ENCODE data around the gene G0S2.
A peak's percentile ranks its signal among the peaks of the same experiment; 100 is the strongest.

DNA sequence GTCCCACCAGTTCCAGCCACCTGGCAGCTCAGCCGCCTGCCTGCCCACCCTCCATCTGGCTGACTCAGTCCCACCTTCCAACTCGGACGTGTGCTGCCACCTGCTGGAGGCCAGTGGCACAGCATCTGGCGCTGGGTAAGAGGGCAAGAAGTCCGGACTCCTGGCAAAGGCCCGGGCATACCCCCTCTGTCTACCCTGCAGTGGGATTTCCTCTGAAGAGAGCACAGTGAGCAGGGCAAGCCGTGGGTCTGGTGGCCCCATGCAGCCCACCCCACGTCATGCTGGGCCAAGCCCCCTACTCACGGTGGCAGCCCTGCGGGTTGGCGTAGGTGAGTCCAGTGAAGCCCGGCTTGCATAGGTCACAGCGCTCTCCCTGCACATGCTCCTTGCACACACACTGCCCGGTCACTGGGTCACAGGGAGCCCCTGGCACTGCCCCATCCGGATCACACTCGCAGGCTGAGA, 47.4 kb upstream of the G0S2 start:
- no peak for TF ChIP-seq EP300 (IDR thresholded peaks at IDR 0.05)
- TF ChIP-seq, protein P1, sequence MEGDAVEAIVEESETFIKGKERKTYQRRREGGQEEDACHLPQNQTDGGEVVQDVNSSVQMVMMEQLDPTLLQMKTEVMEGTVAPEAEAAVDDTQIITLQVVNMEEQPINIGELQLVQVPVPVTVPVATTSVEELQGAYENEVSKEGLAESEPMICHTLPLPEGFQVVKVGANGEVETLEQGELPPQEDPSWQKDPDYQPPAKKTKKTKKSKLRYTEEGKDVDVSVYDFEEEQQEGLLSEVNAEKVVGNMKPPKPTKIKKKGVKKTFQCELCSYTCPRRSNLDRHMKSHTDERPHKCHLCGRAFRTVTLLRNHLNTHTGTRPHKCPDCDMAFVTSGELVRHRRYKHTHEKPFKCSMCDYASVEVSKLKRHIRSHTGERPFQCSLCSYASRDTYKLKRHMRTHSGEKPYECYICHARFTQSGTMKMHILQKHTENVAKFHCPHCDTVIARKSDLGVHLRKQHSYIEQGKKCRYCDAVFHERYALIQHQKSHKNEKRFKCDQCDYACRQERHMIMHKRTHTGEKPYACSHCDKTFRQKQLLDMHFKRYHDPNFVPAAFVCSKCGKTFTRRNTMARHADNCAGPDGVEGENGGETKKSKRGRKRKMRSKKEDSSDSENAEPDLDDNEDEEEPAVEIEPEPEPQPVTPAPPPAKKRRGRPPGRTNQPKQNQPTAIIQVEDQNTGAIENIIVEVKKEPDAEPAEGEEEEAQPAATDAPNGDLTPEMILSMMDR (IDR thresholded peaks at IDR 0.05), result peak; percentile 85 to 98 (median 90)
- no peak for TF ChIP-seq POLR2A (IDR thresholded peaks at IDR 0.05)
